ENCODE measurements around the gene TRPV5.

DNA sequence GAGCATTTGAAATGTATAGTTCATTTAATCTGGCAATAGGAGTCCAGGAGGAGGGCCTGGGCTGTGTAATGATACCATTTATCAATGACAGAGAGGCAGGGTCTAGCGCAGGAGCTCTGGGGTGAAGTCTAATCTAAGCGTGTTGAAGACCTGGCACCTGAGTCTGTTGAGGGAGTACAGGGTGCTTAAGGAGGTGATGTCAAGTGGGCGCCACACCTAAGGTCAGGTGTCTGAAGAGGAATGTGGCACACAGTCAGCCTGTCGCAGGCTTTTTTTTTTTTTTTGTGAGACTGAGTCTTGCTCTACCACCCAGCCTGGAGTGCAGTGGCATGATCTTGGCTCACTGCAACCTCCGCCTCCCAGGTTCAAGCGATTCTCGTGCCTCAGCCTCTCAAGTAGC lies 8.0 kb upstream of the TRPV5 start:
- TF ChIP-seq, protein P1, sequence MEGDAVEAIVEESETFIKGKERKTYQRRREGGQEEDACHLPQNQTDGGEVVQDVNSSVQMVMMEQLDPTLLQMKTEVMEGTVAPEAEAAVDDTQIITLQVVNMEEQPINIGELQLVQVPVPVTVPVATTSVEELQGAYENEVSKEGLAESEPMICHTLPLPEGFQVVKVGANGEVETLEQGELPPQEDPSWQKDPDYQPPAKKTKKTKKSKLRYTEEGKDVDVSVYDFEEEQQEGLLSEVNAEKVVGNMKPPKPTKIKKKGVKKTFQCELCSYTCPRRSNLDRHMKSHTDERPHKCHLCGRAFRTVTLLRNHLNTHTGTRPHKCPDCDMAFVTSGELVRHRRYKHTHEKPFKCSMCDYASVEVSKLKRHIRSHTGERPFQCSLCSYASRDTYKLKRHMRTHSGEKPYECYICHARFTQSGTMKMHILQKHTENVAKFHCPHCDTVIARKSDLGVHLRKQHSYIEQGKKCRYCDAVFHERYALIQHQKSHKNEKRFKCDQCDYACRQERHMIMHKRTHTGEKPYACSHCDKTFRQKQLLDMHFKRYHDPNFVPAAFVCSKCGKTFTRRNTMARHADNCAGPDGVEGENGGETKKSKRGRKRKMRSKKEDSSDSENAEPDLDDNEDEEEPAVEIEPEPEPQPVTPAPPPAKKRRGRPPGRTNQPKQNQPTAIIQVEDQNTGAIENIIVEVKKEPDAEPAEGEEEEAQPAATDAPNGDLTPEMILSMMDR (IDR thresholded peaks at IDR 0.05): no peak
- TF ChIP-seq POLR2AphosphoS5 (IDR thresholded peaks at IDR 0.05) (no peak), POLR2A (IDR thresholded peaks at IDR 0.05) (no peak)
